Prostate gland (tissue), 2 donors: ENCODE data around the gene RDX.
"Not testable (repeated sequence)": the region's sequence is repeated elsewhere in the genome, so short reads cannot be mapped to it uniquely, and the experiment has no call there.

Experiments
- CTCF ChIP-seq, 4 experiments: fragments of 200-600 bp in 2 of 4; fragments of 450-650 bp in 2 of 4; sonication (generic) in 2 of 4; IDR thresholded peaks; 1 replicate in 3 of 4; 2 replicates in 1 of 4; pipeline ENCODE4 v1.5.1; 2016 to 2019; ENCODE audit warnings: antibody characterized with exemption in 4 of 4, mild to moderate bottlenecking in 2 of 4, moderate library complexity in 2 of 4
- POLR2A ChIP-seq: fragments of 450-650 bp; IDR thresholded peaks from one replicate; pipeline ENCODE4 v1.6.1; 2016; ENCODE audit warnings: antibody characterized with exemption, mild to moderate bottlenecking
- POLR2AphosphoS5 ChIP-seq: sonication (generic); formaldehyde crosslinking; IDR thresholded peaks from one replicate; pipeline ENCODE4 v1.6.1; 2017; ENCODE audit warnings: antibody characterized with exemption

- TF ChIP-seq POLR2A; POLR2AphosphoS5; CTCF (IDR thresholded peaks at IDR 0.05): not testable (repeated sequence)
Measured at GRCh38 chr11:110292146-110292545, 4.3 kb downstream of the RDX start.
